HG03175 (cell line): ENCODE measurements around the gene HTRA3.

Source experiments
- ATAC-seq: cut with Tn5 transposase; IDR thresholded peaks from one replicate; pipeline ENCODE4 v1.9.1; 2021; ENCODE audit warnings: mild to moderate bottlenecking, moderate library complexity; ENCODE audit not compliant: unreplicated experiment

Gene HTRA3

DNA sequence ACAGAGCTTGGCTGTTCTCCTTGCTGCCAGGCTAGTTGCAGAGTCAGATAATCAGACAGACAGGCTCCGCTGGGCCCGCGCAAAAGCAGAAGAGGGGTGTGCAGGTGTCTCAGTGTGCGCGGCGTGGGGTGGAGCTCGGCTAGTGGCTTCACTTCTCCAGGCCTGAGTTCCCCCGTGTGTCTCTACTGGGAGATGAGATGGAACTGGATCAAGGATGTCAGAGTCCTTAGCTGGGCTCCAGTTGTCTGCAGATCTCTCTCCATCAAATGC is 21.1 kb downstream of the HTRA3 start:
- ATAC-seq, result no peak

DNA sequence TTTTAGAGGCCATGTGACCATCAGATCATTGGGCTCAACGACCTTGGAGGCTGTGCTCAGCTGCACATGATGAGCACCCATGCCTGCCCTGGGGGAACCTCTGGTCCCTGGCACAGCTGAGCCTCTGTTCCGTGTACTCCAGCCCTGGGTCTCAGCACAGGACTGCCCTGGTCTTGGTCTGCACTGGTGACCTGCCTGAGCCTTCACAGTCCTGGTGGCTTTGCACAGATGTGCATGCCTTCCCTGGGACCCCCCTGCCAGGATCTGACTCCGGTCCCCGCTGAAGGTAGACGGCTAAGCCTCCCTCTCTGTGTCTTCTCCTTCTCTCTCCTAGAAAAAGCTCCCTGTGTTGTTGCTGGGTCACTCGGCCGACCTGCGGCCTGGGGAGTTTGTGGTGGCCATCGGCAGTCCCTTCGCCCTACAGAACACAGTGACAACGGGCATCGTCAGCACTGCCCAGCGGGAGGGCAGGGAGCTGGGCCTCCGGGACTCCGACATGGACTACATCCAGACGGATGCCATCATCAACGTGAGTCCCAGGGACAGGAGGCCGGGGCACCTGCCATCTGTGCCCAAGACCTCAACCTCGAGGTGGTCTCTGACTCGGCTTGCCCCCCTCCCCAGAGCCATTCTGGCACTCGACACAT is 21.6 kb downstream of the HTRA3 start:
- ATAC-seq, result no peak

DNA sequence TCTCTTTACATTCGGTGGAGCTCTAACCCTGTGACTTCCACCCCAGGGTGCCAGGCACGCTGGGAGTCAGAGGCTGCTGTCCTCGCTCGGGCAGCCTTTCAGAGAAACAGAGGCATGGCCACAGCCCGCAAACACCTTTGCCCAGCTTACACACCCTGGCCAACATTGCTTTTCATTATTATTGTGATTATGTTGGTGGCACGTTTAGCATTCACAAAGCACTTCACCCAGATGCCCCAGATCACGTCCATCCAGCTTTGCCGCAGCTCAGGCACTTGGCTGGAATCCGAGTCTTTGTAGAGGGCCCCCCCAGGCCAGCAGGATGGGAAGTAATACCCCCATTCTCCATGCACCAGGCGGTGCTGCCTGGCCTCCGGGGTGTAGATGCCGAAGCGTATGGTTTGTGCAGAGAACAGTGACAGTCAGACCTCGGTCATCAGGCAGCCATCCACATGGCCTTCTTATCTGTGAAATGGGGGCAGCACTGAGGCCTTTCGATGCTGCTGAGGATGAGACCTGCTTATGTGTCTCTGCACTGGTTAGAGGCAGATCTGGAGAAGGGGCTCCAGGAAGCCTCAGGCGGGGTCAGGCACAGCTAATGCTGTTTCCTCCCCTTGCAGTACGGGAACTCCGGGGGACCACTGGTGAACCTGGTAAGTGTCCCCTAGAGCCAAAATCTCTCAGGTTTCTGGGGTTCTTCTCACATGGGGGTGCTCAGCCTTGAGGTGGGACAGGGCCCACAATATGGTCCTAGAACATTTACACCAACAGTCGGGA is 22.3 kb downstream of the HTRA3 start:
- ATAC-seq, result no peak

DNA sequence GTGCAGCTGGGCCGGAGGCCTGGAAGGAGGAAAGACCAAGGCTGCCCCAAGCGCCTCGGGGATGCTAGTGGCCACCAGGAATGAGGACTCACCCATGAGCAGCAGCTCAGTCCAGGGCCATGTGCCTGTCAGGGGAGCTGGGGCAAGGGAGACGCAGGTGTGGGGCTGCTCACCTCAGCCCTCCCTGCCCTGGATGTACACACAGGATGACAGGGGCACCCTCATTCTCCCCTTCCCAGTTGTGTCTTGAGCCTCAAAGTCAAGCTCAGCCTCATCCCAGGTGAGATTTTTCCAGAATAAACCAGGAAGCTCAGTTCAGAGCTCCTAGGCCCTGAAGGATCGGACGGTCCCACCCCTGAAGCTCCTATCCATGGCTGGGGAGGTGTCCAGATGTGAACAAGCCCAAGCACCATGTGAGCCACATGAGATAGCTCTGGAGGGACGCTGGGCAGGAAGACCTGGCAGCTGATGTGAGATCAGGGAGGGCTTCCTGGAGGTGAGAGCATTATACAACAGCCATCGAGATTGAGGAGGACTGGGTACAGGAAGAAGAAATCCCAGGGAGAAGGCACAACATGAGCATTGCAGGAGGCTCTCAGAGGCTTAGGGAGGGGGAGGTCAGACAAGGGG is 23.0 kb downstream of the HTRA3 start:
- ATAC-seq, result no peak

DNA sequence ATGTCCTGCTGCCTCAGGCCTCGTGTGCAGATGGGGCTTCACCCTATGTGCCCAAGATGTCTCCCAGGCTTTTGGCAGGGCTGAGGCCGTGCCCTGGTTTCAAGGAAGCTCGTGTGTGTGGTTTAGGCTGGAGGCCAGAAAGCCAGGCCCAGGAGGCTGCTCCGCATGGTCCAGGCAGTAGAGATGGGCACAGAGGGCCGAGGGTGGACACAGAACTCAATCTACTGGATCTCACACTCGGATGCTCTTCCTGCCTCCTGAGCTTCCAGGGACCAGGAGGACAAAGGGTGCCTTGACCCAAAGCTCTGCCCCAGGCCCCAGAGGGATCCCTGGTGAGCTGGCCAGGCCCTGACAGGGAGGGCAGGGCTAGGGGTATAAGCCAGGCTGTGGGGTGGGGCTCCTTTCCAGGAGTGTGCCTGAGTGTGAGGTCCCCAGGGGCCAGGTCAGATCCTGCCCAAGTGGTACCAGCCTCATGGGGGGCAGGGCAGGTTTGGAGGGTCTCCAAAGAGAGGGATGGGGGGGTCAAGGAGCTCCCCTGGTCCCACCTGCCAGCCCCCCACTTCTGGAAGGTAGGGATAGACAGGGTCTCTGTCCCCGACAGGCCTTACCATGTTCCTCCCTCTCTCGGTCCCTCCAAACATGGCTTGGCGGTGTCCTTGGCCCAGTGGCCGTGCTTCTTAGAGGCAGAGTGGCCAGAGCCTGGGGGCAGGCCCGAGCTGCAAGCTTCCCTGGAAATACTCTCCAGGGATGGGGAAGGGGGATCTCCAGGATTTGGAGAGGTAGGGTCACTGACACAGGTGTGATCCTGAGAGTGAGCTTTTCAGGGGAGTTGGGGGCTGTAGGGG is 23.8 kb downstream of the HTRA3 start:
- no peak for ATAC-seq

DNA sequence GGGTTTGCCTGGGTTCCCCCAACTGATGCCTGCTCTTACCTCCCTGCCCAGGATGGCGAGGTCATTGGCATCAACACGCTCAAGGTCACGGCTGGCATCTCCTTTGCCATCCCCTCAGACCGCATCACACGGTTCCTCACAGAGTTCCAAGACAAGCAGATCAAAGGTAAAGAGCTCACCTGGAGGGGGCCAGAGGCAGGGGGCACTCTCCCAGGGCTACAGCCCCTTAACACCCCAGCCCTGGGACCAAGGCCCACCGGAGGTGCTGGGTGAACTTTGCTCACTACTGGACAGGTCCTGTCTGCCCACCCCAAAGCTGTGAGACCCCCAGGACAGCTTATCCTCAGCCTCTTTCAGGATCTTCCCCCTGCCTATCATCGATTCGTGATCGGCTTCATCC is 24.5 kb downstream of the HTRA3 start:
- ATAC-seq, result no peak

DNA sequence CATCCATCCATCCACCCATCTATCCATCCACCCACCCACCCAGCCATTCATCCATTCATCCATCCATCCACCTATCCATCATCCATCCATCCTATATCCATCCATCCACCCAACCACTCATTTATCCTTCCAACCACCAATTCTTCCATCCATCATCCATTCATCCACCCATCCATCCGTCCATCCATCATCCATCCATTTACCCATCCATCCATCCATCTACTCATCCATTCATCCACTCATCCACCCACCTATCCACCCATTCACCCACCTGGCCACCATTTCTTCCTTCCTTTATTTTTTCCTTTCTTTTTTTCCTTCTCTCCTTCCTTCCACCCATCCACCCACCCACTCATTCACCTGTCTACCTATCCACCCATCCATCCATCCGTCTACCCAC is 25.2 kb downstream of the HTRA3 start:
- ATAC-seq, result no peak

DNA sequence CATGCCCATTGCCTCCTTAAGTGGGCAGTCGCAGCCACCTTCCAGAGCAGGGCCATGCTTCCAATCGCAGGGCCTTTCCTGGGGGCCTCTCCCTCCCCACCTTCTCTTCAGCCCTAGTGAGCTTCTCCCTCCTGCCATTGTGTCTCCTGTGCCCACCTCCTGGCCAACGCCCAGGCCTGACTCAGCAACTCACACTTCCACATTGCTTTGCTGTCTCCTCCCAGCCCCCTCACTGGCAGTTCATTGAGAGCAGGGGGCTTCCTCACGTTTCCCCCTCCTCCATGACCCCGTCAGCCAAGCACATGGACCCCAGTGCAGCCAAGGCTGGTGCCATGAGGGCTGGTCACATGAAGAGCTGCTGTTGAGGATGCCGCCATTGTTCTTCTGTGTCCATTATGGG is 25.9 kb downstream of the HTRA3 start:
- ATAC-seq, result no peak

DNA sequence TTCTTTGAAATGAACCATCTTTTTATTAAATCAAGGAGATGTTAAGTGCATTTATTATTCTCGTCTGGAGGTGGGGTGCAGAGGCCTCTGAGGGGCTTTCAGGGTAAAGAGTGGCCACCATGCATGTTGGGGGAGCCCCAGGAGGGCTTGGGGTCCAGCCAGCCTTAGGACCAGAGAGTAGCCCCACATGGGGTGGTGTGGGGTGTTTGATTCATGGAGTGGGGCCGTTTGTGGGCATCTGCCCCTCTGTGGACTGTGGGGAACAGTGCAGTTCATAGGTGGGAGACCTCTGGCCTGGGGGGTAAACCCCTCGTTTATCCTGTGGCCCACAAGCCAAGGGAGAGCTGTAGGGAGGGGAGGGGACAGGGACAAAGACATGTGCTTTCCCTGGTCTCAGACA is 26.9 kb downstream of the HTRA3 start:
- ATAC-seq, result no peak

DNA sequence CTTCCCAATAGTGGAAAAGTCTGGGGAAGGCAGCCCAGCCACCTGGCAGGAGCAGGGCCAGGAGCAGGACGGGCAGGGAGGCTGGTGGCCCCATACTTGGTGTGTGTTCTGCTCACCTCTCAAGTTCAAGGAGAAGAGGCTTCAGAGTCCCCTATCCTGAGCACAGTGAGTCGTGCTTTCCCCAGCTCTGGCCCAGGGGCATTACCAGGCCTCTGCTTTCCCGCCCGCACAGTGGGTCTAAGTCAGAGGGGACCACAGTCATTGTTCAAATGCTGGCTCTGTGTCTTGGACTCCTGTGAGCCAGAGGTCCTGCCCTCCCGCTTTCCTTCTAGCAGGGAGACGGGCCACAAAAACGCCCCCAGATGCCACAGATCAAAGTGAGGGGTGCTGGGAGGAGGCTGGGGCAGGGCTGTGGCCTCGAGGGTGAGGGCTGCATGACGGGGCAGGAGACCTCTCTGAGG is 27.6 kb downstream of the HTRA3 start:
- ATAC-seq, result no peak

DNA sequence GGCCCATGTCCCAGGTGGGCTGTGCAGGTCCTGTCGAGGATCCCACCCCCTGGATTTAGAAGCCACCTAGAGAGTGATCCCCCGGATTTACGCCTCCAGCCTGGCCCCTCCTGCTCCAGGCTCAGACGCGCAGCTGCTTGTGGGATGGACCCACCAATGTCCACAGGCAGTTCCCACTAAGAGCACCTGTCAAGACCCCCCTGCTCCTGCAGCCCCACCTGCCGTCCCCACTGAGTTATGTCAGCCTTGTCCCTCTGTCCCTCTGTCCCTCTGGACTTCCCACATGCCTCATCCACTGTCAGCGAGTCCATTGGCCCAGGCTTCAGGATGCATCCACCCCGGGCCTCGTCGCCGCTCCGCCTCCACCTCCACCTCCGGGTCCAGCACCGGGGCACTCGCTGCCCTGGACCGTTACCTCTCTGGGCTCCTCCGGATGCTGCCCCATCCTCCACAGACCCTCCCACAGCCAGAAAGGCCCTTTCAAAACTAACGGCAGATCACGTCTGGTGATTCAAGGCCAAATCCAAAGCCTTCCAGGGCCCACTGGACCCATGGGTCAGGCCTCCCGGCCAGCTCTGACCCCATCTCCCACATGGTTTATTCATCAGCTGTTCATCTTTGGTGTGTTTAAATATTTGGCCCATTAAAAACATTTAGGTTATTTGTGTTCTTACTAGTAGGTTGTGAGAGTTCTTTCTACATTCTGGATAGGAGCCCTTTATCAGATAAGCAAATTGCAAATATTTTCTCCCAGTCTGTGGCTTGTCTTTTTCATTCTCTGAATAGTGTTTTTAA is 28.3 kb downstream of the HTRA3 start:
- ATAC-seq, result no peak

DNA sequence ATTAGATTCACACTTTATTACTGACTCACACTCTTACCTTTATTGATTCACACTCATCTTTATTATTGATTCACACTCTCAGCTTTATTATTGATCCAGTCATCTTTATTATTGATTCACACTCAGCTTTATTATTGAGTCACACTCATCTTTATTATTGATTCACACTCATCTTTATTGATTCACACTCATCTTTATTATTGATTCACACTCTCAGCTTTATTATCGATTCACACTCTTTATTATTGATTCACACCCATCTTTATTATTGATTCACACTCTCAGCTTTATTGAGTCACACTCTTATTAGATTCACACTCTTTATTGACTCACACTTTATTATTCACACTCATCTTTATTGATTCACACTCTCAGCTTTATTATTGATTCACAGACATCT is 31.3 kb downstream of the HTRA3 start:
- no peak for ATAC-seq

DNA sequence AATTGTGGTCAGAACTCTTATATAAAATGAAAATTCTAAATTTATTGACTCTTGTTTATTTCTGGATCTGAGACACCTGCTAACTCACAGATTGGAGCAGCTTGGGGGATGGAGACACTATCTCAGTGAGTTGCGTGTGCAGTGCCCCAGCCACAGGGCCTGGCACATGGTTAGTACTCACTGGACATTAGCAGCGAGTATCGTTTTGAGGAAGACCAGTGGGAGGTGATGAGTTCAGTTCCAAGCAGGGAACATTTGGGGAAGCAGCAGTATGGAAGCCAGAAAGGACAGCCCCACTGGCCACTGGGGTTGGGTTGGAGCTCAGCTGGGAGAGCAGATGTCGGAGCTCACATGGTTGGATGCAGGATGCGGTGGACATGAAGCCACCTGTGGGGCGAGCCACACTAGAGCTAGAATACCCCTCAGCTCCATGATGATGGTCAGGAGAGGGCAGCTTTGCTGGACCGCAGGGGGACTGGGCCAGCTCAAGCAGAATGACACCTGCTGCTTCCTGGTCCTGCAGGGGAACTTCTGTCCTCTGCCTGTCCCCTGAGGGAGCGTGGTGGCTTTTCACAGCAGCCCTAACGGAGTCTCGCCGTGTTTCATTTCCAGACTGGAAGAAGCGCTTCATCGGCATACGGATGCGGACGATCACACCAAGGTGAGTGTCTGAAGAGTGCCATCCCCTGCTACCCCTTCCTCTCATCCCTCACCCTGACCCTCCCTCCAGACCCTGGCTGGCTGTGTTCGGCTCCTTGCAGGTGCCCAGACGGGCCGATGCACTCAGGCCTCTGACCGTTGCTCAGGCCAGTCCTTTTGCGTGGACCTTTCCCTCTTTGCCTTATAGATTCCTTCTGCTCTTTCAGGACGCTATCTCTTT is 32.5 kb downstream of the HTRA3 start:
- ATAC-seq, result no peak

DNA sequence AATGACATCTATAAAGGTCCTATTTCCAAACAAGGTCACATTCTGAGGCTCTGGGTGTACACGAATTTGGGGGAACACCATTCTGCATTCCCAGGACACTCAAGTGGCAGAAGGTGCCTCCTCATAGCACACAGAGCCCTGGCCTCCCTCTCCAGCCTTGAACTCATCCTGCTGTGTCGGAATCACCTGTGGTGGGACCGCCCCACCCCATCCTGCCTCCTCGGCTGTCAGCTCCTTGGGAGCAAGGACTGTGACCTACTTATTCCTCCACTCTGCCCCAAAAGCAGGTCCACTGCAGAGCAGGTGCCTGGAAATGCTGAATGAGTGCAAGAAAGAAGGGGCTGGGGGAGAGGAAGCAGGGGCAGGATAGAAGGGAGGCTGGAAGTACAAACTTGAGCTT is 33.5 kb downstream of the HTRA3 start:
- no peak for ATAC-seq

DNA sequence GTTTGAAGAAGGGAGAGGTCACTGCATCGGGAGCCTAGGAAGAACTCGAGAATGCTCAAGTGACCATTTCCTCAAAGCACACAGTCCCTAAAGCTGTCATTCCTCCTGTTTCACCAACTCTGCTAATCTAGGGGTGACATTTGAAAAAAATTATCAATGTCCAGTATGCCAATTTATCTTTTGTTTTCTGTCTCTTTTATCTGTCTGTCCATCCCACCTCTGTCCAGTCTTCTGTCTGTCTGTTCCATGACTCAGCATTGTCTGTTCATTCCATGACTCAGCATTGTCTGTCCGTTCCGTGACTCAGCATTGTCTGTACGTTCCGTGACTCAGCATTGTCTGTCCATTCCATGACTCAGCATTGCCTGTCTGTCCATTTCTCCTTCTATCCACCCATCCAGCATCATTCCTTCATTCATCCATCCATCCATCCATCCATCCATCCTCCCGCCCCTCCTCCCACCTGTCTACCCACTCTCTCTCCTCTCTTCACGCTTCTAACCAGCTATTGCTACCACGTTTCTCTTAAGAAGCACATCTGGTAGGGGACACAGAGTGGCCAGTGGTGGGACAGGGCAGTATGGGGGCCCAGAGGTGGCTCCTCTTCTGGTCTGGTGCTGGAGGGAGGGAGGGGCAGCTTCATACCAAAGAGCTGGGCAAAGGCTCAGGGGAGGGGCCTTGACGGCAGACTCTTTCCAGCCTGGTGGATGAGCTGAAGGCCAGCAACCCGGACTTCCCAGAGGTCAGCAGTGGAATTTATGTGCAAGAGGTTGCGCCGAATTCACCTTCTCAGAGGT is 34.1 kb downstream of the HTRA3 start:
- ATAC-seq, result no peak

DNA sequence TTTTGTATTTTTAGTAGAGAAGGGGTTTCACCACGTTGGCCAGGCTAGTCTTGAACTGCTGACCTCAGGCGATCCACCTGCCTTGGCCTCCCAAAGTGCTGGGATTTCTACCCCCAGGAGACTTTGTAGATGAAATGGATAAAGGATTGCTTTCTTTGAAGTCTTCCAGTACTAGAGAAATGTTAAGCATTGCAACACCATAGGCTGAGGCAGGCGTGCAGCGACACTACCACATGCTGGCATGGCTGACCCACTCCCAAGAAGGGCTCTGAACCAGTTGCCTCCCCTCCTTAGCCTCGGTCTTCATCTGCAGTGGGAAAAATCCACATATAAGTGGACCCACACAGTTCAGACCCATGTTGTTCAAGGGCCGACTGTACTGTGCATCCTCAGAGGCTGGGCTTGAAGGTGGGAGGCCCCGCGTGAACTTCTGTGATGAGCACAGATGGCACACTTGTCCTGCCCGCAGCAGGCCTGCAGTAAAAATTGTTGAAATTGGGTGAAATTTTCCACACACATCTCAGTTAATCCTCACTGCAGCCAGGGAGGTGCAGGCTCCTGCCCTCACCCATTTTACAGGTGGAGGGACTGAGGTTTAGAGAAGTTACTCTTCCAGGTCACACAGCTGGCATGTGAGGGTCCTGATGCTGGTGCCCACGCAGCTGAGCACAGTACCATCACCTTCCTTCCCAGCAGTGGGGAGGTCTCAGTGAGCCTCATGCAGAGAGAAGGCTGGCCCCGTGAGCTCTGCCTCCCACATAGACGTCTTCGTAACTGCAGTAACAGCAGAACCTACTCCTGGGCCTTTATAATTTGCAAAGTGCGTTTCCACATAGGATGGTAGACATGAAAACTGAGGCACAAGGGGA is 35.5 kb downstream of the HTRA3 start:
- ATAC-seq, result no peak

DNA sequence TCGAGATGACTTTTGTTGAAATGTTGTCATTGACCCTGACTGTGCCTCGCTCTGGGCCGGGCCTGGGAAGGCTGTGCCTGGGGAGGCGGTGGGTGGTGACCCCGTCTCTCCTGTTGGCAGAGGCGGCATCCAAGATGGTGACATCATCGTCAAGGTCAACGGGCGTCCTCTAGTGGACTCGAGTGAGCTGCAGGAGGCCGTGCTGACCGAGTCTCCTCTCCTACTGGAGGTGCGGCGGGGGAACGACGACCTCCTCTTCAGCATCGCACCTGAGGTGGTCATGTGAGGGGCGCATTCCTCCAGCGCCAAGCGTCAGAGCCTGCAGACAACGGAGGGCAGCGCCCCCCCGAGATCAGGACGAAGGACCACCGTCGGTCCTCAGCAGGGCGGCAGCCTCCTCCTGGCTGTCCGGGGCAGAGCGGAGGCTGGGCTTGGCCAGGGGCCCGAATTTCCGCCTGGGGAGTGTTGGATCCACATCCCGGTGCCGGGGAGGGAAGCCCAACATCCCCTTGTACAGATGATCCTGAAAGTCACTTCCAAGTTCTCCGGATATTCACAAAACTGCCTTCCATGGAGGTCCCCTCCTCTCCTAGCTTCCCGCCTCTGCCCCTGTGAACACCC is 36.4 kb downstream of the HTRA3 start:
- ATAC-seq, result no peak
